HCT116 (cell line): ENCODE measurements around the gene SGK1. TPM values are rescaled to one million over a fixed set of nuclear protein-coding genes. Genes with fewer than 3 reads are reported as not detected.

Experiments
- ATAC-seq: fragments of 200-7000 bp; cut with Tn5 transposase; 2 replicates; pipeline ENCODE4 v1.9.1; 2020; ENCODE audit warnings: mild to moderate bottlenecking, moderate library complexity
- BruUV-seq: library from RNA; stranded (reverse); fragments of 400-500 nt; replicated peaks from 2 replicates; lab custom pipeline; 2021; lab: Mats Ljungman, UMichigan
- CTCF ChIA-PET: fragments of 300-600 bp; sonication (Branson Sonifier 250); formaldehyde crosslinking; loops from one replicate; lab custom pipeline; 2021; ENCODE audit warnings: antibody characterized with exemption; lab: Charles Lee
- POLR2A ChIA-PET: fragments of 300-600, 350-600 bp; sonication (Branson Sonifier 250); formaldehyde crosslinking; loops from one replicate; lab custom pipeline; 2021; ENCODE audit warnings: antibody characterized with exemption; lab: Charles Lee
- RAD21 ChIA-PET, 2 experiments: fragments of 300-600 bp; sonication (Branson Sonifier 250); formaldehyde crosslinking; loops; one replicate each; lab custom pipeline; 2023; ENCODE audit warnings: low total read pairs in 2 of 2; ENCODE audit not compliant: uncharacterized antibody in 2 of 2, unreplicated experiment in 2 of 2, low non-redundant PET in 1 of 2; lab: Charles Lee
- DNase-seq: peaks from one replicate; pipeline ENCODE4 v3.0.0-alpha.2; 2010; ENCODE audit warnings: low read depth, low spot score
- H2AFZ ChIP-seq: fragments of 200-600 bp; shearing (Covaris generic), sonication (generic); 2 replicates; pipeline ENCODE4 v1.6.1; 2017; ENCODE audit warnings: low read depth, mixed run types, mixed read lengths, antibody characterized with exemption, low read length; ENCODE audit not compliant: poor library complexity, severe bottlenecking
- H3K27ac ChIP-seq: 2 replicates; pipeline ENCODE4 v1.5.1; 2012; ENCODE audit warnings: low read depth, low read length
- H3K27me3 ChIP-seq: fragments of 200-600 bp; sonication (generic); 2 replicates; pipeline ENCODE4 v1.6.1; 2016; ENCODE audit warnings: mixed run types, low read length, mixed read lengths; ENCODE audit not compliant: insufficient read depth
- H3K36me3 ChIP-seq, 2 experiments: fragments of 200-500 bp in 1 of 2; fragments of 200-600 bp in 1 of 2; sonication (Bioruptor generic) in 1 of 2; sonication (generic) in 1 of 2; 2 replicates each; pipeline versions ENCODE4 v1.5.1 to v1.6.1; 2014 to 2016; ENCODE audit warnings: low read length in 2 of 2, inconsistent platforms in 1 of 2, mixed read lengths in 1 of 2, mixed run types in 1 of 2; ENCODE audit not compliant: insufficient read depth in 2 of 2, control insufficient read depth in 1 of 2
- H3K4me1 ChIP-seq, 2 experiments: fragments of 200-600 bp in 1 of 2; sonication (generic) in 1 of 2; 2 replicates each; pipeline versions ENCODE4 v1.5.1 to v1.6.1; 2012 to 2017; ENCODE audit warnings: low read length in 2 of 2, inconsistent platforms in 1 of 2, mild to moderate bottlenecking in 1 of 2, mixed read lengths in 1 of 2, mixed run types in 1 of 2, moderate library complexity in 1 of 2; ENCODE audit not compliant: insufficient read depth in 2 of 2, control insufficient read depth in 1 of 2
- H3K4me2 ChIP-seq: fragments of 200-600 bp; sonication (generic); 2 replicates; pipeline ENCODE4 v1.6.1; 2017; ENCODE audit warnings: mixed run types, low read length, mixed read lengths
- H3K4me3 ChIP-seq, 2 experiments: fragments of 200-600 bp in 1 of 2; sonication (generic) in 1 of 2; replicated peaks in 1 of 2; 2 replicates each; pipeline ENCODE4 v1.5.1; 2011 to 2016; ENCODE audit warnings: low read length in 2 of 2, control low read depth in 1 of 2, low read depth in 1 of 2, mild to moderate bottlenecking in 1 of 2, mixed read lengths in 1 of 2, mixed run types in 1 of 2
- H3K79me2 ChIP-seq: fragments of 200-600 bp; sonication (generic); 2 replicates; pipeline ENCODE4 v1.6.1; 2017; ENCODE audit warnings: mild to moderate bottlenecking, mixed run types, low read length, moderate library complexity, mixed read lengths; ENCODE audit not compliant: insufficient read depth
- H3K9ac ChIP-seq: fragments of 200-600 bp; sonication (generic); 2 replicates; pipeline ENCODE4 v1.6.1; 2016; ENCODE audit warnings: low read length, mixed read lengths
- H3K9me2 ChIP-seq: fragments of 200-600 bp; sonication (generic), shearing (Covaris generic); 2 replicates; pipeline ENCODE4 v1.6.1; 2017; ENCODE audit warnings: mixed run types, mild to moderate bottlenecking, moderate library complexity; ENCODE audit not compliant: insufficient read depth
- H3K9me3 ChIP-seq, 2 experiments: fragments of 200-500 bp in 1 of 2; fragments of 200-600 bp in 1 of 2; sonication (Bioruptor generic) in 1 of 2; sonication (generic) in 1 of 2; 2 replicates each; pipeline ENCODE4 v1.6.1; 2014 to 2017; ENCODE audit warnings: low read length in 2 of 2, mixed read lengths in 2 of 2, inconsistent platforms in 1 of 2, low read depth in 1 of 2, mild to moderate bottlenecking in 1 of 2, mixed run types in 1 of 2, moderate library complexity in 1 of 2; ENCODE audit not compliant: control insufficient read depth in 1 of 2, insufficient read depth in 1 of 2
- H4K20me1 ChIP-seq: fragments of 200-600 bp; sonication (generic), shearing (Covaris generic); 2 replicates; pipeline ENCODE4 v1.6.1; 2017; ENCODE audit warnings: mixed run types, mild to moderate bottlenecking, moderate library complexity; ENCODE audit not compliant: insufficient read depth
- ATF3 ChIP-seq: IDR thresholded peaks from 2 replicates; pipeline ENCODE4 v1.6.1; 2012
- CBX3 ChIP-seq: IDR thresholded peaks from 2 replicates; pipeline ENCODE4 v1.6.1; 2012; ENCODE audit warnings: low read depth
- CEBPB ChIP-seq: IDR thresholded peaks from 2 replicates; pipeline ENCODE4 v1.6.1; 2012; ENCODE audit warnings: low read depth
- CTCF ChIP-seq, 3 experiments: fragments of 200-600 bp in 1 of 3; sonication (generic) in 1 of 3; IDR thresholded peaks in 2 of 3; conservative IDR thresholded peaks in 1 of 3; 2 replicates each; pipeline ENCODE4 v1.5.1; 2012 to 2017; ENCODE audit warnings: low read depth in 2 of 3, low read length in 2 of 3, antibody characterized with exemption in 1 of 3, borderline replicate concordance in 1 of 3, control low read depth in 1 of 3, mild to moderate bottlenecking in 1 of 3, mixed read lengths in 1 of 3, mixed run types in 1 of 3, moderate library complexity in 1 of 3; ENCODE audit not compliant: insufficient read depth in 1 of 3
- EGR1 ChIP-seq: IDR thresholded peaks from 2 replicates; pipeline ENCODE4 v1.6.1; 2012; ENCODE audit warnings: low read depth
- EZH2 ChIP-seq: fragments of 200-600 bp; sonication (generic); IDR thresholded peaks from 2 replicates; pipeline ENCODE4 v1.6.1; 2017; ENCODE audit warnings: antibody characterized with exemption, mixed run types
- EZH2phosphoT487 ChIP-seq: fragments of 200-600 bp; IDR thresholded peaks from 2 replicates; pipeline ENCODE4 v1.6.1; 2018; ENCODE audit warnings: antibody characterized with exemption, borderline replicate concordance
- FOSL1 ChIP-seq: IDR thresholded peaks from 2 replicates; pipeline ENCODE4 v1.6.1; 2012; ENCODE audit warnings: low read depth
- JUND ChIP-seq: IDR thresholded peaks from 2 replicates; pipeline ENCODE4 v1.6.1; 2012
- POLR2A ChIP-seq: IDR thresholded peaks from 2 replicates; pipeline ENCODE4 v1.7.0; 2011; ENCODE audit warnings: borderline replicate concordance; ENCODE audit not compliant: insufficient read depth, insufficient read length; ENCODE audit errors: extremely low read depth
- POLR2AphosphoS5 ChIP-seq: IDR thresholded peaks from 2 replicates; pipeline ENCODE4 v1.6.1; 2011; ENCODE audit warnings: mild to moderate bottlenecking, low read depth, low read length, moderate library complexity
- RAD21 ChIP-seq: IDR thresholded peaks from 2 replicates; pipeline ENCODE4 v1.6.1; 2012; ENCODE audit warnings: low read depth, mild to moderate bottlenecking
- SP1 ChIP-seq: IDR thresholded peaks from 2 replicates; pipeline ENCODE4 v1.6.1; 2012; ENCODE audit warnings: low read depth
- TCF7L2 ChIP-seq: IDR thresholded peaks from 2 replicates; pipeline ENCODE4 v1.7.0; 2011; ENCODE audit warnings: borderline replicate concordance, inconsistent platforms; ENCODE audit not compliant: insufficient read depth, insufficient read length; ENCODE audit errors: extremely low read depth
- YY1 ChIP-seq: IDR thresholded peaks from 2 replicates; pipeline ENCODE4 v1.6.1; 2011; ENCODE audit warnings: low read length, low read depth, moderate library complexity, mild to moderate bottlenecking; ENCODE audit not compliant: insufficient replicate concordance; ENCODE audit errors: extremely low read depth
- ZFX ChIP-seq: fragments of 450-650 bp; IDR thresholded peaks from 2 replicates; pipeline ENCODE4 v1.6.1; 2017
- intact Hi-C: fragments of 100-400 bp; cut with micrococcal nuclease; formaldehyde crosslinking; loops from 2 replicates; pipeline ENCODE4 v1.10.0; 2022
- total RNA-seq: library from RNA; stranded (reverse); gene quantifications from one replicate; pipeline ENCODE4 v1.2.1, GENCODE V29; 2021; ENCODE audit not compliant: unreplicated experiment

SGK1 gene
- total RNA-seq, 1 experiment from 2014 or later: 4.5 TPM

GRCh38 chr6:134358320-134358719 lies 40.4 kb upstream of the SGK1 start (continued):
- TF ChIP-seq YY1 (no peak), EZH2 (no peak), CBX3 (no peak), JUND (no peak), EGR1 (no peak), CEBPB (no peak), TCF7L2 (no peak), CTCF (IDR thresholded peaks at IDR 0.05 in 2 of 3, conservative IDR thresholded peaks at IDR 0.05 in 1 of 3; ENCODE audit: borderline replicate concordance in 1 of 3, insufficient read depth in 1 of 3, low read depth in 2 of 3, low read length in 2 of 3) (no peak), ZFX (no peak)
- TF ChIP-seq, all 23 proteins: peak for 0

GRCh38 chr6:134357022-134357487 lies 39.1 kb upstream of the SGK1 start:
- ATAC-seq: no peak

More at GRCh38 chr6:134357022-134357487, 39.1 kb upstream of the SGK1 start:
- Histone ChIP-seq H3K9me2 (no peaks in the 10 kb centered on the region), H3K4me2 (no peak overlapping the region), H3K27me3 (no peaks in the 10 kb centered on the region), H2AFZ (no peak overlapping the region), H4K20me1 (no peaks in the 10 kb centered on the region), H3K36me3 (no peaks in the 10 kb centered on the region), H3K9me3 (no peaks in the 10 kb centered on the region; a peak in 1 of 4 replicates), H3K4me1 (no peaks in the 10 kb centered on the region), H3K9ac (no peak overlapping the region), H3K79me2 (no peaks in the 10 kb centered on the region), H3K4me3 (no peak overlapping the region), H3K27ac (no peak overlapping the region)
- BruUV-seq: no TSS peak
- ChIA-PET RAD21 (no interaction called here), CTCF (no interaction called here), POLR2A (no interaction called here)
- no peak for TF ChIP-seq POLR2A
- no peak for TF ChIP-seq SP1
- TF ChIP-seq ZFX: no peak
- TF ChIP-seq FOSL1: no peak
- no peak for TF ChIP-seq EZH2phosphoT487
- no peak for TF ChIP-seq POLR2AphosphoS5
- no peak for TF ChIP-seq TCF7L2
- TF ChIP-seq RAD21: no peak
- TF ChIP-seq CEBPB: no peak
- no peak for TF ChIP-seq ATF3
- intact Hi-C loops: no loop called here
- no peak for DNase-seq
